Measurements from ENCODE around the gene CD58.
A peak's percentile ranks its signal among the peaks of the same experiment; 100 is the strongest.
"Not testable (repeated sequence)": the region's sequence is repeated elsewhere in the genome, so short reads cannot be mapped to it uniquely, and the experiment has no call there.

CD58 gene

GRCh38 chr1:116569776-116570357 lies 959 bp downstream of the CD58 start:
- DNase-seq (ENCODE audit: low read depth in 2 of 2) = peak; percentile 13 to 45

DNA sequence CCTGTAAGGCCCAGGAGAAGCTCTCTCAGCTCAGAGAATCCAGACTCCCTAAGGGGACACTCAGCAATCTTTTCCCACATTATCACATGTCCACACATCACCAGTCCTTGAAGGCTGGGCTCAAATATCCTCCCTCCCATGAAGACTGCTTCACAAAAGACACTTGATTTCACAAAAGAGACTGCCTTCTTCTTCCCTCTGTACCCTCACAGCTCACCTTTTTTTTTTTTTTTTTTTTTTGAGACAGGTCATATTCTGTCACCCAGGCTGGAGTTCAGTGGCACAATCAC lies 1.5 kb downstream of the CD58 start:
- DNase-seq (ENCODE audit: low read depth in 2 of 2) = no peak

DNA sequence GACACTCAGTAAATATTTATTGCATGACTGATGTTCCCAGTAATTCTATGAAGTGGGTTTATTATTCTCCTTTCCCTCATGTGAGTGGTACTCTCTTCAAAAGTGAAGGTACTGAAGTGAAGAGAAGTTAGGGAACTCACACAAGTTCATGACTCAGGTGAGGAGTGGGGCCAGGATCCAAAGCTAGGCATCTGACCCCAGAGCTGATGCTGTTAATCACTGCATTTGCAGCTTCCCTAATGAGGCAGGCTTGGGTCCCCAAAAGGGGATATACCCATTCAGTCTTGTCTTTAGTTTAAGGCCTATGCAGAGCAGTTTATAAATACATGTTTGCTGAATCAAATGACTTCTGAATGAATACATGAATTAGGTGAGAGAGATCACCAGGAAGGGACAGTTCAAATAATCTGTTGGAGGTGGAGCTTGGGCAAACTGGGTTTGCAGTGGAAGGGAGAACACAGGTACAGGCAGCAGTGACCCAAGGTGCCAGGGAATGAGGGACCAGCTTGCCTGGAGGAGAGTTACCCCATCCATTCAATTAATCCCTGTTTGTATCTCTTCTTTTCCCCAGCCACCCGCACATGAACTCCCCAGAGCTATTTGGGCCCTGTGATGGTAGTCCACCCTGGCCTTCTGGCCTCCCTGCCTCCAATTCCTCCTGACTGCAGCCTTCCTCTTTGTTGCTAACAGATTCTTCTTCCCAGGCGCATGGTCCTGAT lies 2.0 kb downstream of the CD58 start:
- no peak for DNase-seq (ENCODE audit: low read depth in 2 of 2)

GRCh38 chr1:116567790-116568661 lies 2.8 kb downstream of the CD58 start:
- no peak for DNase-seq (ENCODE audit: low read depth in 2 of 2)

DNA sequence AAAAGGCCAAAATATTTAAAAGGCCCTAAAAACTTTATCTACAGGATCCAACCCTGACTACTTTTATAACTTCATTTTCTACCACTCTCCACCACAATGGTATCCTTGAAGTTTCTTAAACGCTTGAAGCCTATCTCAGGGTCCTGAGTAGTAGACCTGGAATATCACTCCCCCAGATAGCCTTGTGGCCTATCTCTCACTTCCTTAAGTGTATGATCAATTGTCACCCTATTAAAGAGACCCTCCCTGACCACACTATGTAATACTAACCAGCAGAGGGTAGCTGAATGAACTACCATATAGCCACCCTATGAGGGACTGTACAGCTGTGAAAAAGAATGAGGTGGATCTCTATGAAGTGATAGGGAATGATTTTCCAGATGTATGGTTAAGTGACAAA lies 5.6 kb downstream of the CD58 start:
- no peak for DNase-seq (ENCODE audit: low read depth in 2 of 2)

GRCh38 chr1:116564426-116564825 lies 6.4 kb downstream of the CD58 start:
- no peak for DNase-seq (ENCODE audit: low read depth in 2 of 2)

GRCh38 chr1:116562465-116562864 lies 8.4 kb downstream of the CD58 start:
- not testable (repeated sequence) for DNase-seq (ENCODE audit: low read depth in 2 of 2)

GRCh38 chr1:116561563-116561962 lies 9.3 kb downstream of the CD58 start:
- no peak for DNase-seq (ENCODE audit: low read depth in 2 of 2)

GRCh38 chr1:116560704-116561490 lies 9.9 kb downstream of the CD58 start:
- DNase-seq (ENCODE audit: low read depth in 2 of 2) = no peak

GRCh38 chr1:116559304-116559761 lies 11.5 kb downstream of the CD58 start:
- DNase-seq (ENCODE audit: low read depth in 2 of 2) = no peak

DNA sequence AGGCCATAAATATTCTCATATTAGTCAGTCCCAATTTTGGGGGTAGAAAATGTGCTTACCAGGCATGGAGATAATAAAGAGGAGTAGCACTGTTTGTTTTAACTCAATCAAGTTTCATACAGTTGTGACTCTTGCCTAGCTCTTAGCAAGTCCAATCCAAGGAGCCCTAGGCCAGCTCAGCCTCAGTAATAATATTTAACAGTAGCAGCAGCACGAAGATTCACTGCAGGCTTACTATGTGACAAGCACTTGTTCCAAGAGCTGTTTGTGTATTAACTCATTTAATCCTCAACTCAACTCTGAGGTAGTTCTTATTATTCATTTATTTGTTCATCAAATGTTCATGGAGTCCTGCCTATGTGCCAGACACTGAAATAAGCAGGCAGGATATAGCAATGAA lies 12.3 kb downstream of the CD58 start:
- DNase-seq (ENCODE audit: low read depth in 2 of 2) = no peak

GRCh38 chr1:116558140-116558549 lies 12.7 kb downstream of the CD58 start:
- no peak for DNase-seq (ENCODE audit: low read depth in 2 of 2)

DNA sequence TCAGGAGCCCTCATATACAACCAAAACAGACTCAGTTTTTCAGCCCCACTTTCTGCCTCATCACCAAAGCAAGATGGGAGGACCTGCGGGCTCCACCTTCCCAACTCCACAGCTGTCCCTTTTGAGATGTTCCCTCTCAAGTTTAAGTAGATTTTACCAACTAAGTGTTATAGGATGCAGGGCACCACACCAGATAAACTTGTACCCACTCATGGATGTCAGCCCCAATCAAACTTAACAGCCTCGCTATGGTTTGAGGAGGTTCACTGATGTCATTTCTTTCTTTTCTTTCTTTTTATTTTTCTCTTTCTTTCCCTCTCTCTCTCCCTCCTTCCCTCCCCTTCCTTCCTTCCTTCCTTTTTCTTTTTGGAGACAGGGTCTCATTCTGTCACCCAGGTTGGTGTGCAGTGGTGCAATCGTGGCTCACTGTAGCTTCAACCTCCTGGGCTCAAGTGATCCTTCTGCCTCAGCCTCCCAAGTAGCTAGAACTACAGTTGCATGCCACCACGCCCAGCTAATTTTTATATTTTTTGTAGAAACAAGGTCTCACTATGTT lies 13.4 kb downstream of the CD58 start:
- DNase-seq (ENCODE audit: low read depth in 2 of 2) = no peak

DNA sequence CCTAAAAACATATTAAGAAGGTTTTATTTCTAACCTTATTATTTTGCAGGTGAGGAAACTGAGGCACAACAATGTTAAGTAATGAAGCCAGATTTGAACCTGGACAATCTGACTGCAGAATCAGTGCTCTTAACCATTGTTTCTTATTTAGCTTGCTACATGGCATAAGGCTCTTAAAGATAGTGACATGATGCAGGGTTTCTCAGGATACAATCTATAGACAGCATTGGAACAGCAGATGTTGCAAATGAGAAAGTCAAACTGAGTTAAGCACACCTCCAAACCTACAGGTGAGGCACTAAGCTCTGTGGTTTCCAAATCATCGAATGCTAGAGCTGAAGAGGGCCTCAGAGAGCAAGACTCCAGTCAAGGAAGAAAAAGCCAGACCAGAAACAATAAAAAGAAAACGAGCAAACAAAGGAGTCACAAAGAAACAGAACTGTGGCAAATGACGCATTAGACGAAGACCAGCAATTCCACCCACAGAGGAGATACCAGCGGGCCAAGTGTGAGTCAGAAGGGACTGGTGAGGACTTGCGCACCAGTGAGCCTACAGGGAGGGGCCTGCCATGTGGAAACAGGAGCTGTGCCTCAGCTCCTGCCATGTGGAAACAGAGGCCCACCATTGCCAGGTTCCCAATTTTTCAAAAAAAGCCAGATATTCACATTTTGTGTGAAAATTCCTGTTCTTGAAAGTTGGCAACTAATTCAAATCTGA lies 14.4 kb downstream of the CD58 start:
- peak; percentile 46 to 51 for DNase-seq (ENCODE audit: low read depth in 2 of 2)

- DNase-seq (ENCODE audit: low read depth in 2 of 2) = no peak
Measured at GRCh38 chr1:116554924-116555323, 15.9 kb downstream of the CD58 start.

GRCh38 chr1:116553386-116554115 lies 17.3 kb downstream of the CD58 start:
- no peak for DNase-seq (ENCODE audit: low read depth in 2 of 2)

- no peak for DNase-seq (ENCODE audit: low read depth in 2 of 2)
Measured at GRCh38 chr1:116546354-116546977, 24.4 kb downstream of the CD58 start.

GRCh38 chr1:116545359-116545705 lies 25.5 kb downstream of the CD58 start:
- no peak for DNase-seq (ENCODE audit: low read depth in 2 of 2)

GRCh38 chr1:116544588-116545358 lies 26.1 kb downstream of the CD58 start:
- no peak for DNase-seq (ENCODE audit: low read depth in 2 of 2)
